ENCODE data around the gene PACSIN1.
A peak's percentile ranks its signal among the peaks of the same experiment; 100 is the strongest.

The PACSIN1 gene

DNA sequence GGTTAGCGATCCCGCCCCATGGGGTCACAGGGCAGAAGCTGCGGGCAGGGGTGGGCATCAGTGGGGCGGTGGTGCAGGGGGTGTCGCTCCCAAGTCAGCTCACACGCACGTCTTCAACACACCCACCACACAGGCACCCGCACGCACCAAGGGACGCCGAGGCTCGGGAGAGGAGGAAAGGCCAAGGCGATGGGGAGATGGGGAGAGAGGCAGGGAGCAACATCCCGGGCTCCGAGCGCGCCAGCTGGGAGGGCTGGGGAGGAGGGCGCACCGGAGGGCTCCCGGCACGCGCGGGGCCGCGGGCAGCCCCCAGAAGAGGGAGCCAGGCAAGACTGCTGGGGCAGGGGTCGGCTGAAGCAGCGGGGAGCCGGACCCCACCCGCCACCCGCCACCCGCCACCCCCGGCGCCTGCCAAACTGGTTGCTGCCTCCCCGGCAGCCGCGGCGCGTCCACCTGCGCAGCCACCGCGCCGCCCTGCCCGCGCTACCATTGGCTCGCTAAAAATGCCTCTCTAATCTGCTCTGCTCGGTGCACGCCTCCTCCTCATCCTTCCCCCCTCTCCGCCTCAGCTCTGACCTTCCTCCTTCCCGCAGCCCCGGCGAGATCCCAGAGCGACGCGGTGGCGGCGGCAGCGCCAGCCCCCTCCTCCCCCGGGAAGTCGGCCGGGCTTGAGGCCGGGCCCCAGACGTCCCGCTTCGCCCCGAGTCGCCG is at the start of gene PACSIN1:
Gene PACSIN1 (plus strand): TSS at position 546 of the 711 bp plus-strand sequence. CDS start 60,230 bp downstream, outside the sequence.
- no peak for DNase-seq

- no peak for DNase-seq
These were observed 49.0 kb upstream of the PACSIN1 start for GRCh38 chr6:34416877-34417371.

DNA sequence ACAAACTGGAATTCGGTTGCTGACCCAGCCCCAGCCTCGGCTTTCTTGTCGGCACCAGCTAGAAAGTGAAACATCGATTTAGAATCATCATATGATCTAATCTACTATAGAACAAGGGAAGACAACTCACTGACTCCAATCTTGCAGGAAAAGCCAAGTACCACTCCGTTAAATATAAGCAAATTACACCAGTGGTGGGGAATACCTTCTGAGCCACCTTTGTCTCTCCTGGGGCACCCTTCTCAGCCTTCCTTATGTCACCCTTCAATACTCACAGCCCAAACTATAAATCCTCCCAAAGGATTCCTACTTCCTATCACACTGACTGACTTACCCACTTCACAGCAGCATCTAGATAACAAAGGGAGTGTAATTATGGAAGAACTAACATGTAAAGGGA is 47.5 kb upstream of the PACSIN1 start:
- no peak for DNase-seq

DNA sequence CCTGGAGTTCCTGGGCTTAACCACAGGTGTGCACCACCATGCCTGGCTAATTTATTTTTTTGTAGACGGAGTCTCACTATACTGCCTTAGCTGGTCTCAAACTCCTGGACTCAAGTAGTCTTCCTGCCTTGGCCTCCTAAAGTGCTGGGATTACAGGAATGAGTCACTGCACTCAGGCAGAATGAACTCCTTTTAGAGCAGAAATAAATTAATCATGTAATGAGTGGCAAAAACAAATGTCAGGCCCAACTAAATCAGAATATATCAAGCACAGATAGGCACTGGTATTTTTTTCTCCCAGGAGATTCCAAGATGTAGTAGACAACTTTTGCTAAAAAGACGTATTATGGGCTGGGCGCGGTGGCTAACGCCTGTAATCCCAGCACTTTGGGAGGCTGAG is 42.6 kb upstream of the PACSIN1 start:
- DNase-seq: no peak

GRCh38 chr6:34424200-34425131 is 41.4 kb upstream of the PACSIN1 start:
- DNase-seq: no peak

- no peak for DNase-seq
These were observed 40.8 kb upstream of the PACSIN1 start for GRCh38 chr6:34425132-34425497.

DNA sequence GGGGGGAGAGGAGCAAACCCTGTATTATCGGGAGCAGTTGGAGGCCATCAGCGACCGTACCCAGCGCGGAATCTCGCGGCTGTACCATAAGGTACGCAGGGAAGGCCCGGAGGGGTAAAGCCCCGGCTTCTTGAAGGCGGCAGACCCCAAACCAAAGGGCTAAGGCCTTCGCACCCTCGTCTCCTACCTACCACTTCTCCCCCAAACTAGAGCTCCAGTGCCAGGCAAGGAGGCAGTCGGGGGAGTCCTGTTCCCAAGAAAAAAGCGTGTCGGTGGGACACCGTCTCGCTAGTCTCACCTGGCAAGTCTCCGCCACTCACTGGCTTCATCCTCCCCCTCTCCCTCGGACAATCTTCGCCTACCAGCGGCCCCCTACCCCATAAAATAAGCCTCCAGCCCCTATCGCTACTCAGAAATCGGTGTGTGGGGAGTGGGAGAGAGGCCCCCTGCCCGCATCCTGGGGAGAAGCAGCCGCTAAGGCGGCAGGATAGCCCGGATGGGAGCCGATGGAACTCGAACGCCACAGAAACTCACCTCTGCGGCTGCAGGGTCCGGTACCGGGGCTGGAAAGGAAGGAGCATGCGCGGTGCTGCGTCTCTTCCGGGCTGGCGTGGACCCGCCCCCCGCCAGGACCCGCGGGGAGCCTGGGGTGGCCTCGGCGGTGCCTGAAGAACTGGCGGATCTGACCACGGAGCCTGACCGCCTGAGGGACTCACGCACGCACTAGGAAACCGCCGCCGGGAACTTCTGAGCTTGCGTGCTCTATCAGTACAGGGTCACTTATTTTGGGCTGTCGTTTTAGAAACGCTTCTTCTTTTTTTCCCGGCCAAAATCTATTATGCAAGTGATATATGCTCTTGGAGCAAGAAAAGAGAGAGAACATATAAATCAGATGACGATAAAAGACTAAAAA is 40.1 kb upstream of the PACSIN1 start, which contains the start of gene RPS10:
Gene RPS10 (minus strand): TSS at position 572 of the 913 bp plus-strand sequence. CDS start 848 bp downstream, outside the sequence.
- DNase-seq: peak; percentile 93

- no peak for DNase-seq
These were observed 30.0 kb upstream of the PACSIN1 start for GRCh38 chr6:34435916-34436315.

- no peak for DNase-seq
These were observed 28.9 kb upstream of the PACSIN1 start for GRCh38 chr6:34436803-34437643.

DNA sequence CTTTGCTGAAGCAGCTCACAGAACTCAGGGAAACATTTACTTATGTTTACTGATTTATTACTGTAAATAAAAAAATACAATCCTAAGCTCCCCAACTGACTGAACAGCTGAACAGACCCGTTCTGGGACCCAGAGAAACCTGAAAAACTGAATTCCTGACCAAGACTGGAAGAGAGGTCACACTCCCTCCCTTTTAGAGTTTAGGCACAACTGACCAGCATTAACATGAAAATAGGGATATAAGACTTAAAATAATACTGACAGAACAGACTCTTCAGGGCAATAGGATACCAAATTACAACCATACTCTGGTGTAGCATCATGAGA is 28.3 kb upstream of the PACSIN1 start:
- DNase-seq: no peak

GRCh38 chr6:34438705-34439104 is 27.2 kb upstream of the PACSIN1 start:
- no peak for DNase-seq

DNA sequence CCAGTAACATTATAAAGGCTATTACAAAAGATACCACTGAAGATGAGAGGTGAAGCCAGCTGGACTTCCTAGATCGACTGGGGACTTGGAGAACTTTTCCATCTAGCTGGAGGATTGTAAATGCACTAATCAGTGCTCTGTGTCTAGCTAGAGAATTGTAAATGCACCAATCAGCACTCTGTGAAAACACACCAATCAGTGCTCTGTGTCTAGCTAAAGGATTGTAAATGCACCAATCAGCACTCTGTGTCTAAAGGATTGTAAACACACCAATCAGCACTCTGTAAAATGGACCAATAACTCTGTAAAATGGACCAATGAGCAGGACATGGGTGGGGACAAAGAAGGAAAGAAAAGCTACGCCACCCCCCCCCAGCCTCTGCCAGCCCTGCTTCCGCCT is 26.4 kb upstream of the PACSIN1 start:
- DNase-seq: no peak

- no peak for DNase-seq
These were observed 24.4 kb upstream of the PACSIN1 start for GRCh38 chr6:34441526-34441925.

- DNase-seq: no peak
These were observed 20.5 kb upstream of the PACSIN1 start for GRCh38 chr6:34445313-34445860.

- DNase-seq: no peak
These were observed 18.5 kb upstream of the PACSIN1 start for GRCh38 chr6:34447386-34447785.

GRCh38 chr6:34447910-34448309 is 18.0 kb upstream of the PACSIN1 start:
- no peak for DNase-seq

DNA sequence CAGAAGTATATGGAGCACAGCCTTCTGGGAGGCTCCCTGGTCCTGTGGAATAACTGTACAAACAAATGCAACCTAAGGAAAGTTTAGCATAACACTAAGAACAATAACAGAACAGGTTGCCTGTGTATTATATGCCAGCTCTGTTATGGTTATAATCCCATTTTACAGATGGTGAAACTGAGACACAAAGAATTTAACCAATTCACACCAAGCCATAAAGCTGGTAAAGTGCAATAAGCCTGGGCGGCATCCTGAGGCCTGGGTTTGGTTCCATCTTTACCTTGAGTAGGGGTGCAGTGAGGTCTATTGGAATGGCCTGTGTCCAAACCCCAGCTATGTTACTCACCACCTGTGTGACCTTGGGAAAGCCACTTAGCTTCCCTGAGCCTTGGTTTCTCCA is 14.7 kb upstream of the PACSIN1 start:
- no peak for DNase-seq

DNA sequence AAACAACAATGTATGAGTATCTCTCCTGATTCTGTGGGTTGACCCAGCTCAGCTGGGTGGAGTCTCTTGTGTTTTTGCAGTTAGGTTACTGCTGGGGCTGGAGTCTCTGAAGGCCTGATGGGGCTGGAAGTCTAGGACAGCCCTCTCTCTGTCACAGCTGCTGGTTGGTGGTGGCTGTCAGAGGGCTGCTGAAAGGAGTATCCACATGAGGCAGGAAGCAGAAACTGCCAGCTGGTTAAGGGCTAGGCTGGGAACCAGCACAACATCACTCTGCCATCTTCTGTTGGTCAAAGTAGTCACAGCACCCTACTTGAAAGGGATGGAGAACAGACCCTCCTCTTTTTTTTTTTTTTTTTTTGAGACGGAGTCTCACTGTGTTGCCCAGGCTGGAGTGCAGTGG is 10.0 kb upstream of the PACSIN1 start:
- no peak for DNase-seq

GRCh38 chr6:34457382-34457741 is 8.5 kb upstream of the PACSIN1 start:
- no peak for DNase-seq

DNA sequence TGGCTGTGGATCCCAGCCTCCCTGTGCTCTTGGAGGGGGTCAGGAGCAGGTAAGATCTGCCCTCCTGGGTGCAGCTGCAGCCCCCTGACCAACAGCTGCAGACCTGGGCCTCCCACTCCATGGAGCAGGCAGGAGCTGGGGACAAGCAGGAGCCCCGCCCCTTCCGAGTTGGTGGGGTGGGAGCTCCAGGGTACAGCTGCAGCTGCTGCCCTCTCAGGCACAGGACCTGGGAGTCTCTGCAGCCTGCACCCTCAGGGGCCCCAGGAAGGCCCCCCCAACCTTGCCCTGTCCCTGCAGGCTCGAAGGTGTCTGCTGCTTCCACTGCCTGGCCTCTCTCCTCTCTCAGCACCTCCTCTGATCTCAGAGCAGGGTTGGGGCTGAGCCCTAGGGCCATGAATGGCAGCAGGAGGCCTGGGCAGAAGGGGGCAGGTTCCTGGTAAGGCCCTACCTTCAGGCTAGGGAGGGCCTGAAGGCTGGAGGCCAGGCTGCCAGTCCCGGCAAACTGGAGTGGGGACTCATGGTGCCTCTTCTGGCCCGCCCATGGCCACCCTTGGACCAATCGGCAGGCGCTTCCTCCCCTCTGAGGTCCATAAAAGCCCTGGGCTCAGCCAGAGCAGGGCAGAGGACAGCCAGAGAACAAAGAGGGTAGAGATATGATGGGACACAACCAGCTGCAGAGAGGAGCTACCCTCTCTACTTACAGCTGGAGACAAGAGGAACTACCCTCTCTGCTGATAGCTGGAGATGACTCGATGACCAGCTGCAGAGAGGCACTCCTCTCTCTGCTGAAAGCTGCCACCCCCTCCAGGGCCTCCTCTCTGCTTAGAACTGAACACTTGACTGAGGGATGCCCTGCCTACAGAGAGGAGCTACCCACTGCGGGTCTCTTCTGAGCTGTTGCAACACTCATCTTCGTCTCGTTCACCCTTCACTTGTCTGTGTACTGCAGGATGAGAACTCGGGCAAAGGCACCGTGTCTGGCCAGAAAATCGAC is 7.8 kb upstream of the PACSIN1 start:
- no peak for DNase-seq

Data from fibroblast of upper back skin (primary cell).